Activated T-cell treated with anti-CD3 and anti-CD28 coated beads for 1 hour (primary cell): ENCODE data around the gene TMEM185B.
A peak's percentile ranks its signal among the peaks of the same experiment; 100 is the strongest.
"Not testable (repeated sequence)": the region's sequence is repeated elsewhere in the genome, so short reads cannot be mapped to it uniquely, and the experiment has no call there.

ENCODE experiments used
- DNase-seq: peaks from one replicate; pipeline ENCODE4 v3.0.0-alpha.2; 2020; ENCODE audit warnings: low read depth

TMEM185B gene

DNA sequence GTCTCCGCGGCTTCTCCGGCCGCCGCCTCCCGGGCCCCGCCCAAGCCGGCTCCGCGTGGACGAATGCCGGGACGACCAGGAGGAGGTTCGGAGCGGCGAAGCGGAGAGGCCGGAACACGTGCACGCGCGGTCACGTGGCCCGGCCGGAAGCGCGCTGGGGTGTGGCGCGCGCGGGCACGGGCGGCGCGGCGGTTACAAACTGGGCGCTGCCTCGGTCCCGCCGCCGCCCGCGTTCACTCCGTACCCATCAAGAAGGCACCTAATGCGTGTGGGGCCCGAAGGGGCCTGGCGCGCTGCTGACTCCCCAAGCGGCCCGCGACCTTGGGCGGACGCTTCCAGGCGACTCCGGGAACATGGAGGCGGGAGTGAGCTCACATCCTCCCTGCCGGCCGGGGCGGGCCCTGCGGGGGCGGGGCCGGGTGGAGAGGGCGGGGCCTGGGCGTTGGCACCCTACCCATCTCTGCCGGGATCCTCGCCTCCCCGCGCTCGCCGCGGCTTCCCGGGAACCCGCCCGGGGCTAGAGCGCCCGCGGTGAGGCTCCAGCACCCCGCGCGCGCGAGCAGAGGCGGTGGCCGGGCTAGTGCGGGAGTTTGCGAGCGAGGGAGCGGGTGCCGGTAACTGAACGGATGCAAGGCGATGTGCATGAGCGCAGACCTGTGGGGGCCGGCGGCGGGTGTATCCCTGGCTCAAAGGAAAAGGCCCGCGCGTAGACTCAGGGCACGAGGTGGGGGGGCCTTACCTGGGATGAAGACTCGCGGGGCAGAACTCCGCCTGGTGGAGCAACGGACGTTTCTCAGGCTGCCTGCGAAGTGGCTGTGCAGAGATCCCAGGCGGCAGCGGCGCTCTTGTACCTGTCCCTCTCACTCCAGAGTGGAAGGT lies at the start of gene TMEM185B:
Gene TMEM185B (minus strand): TSS at position 367 of the 879 bp plus-strand sequence. CDS start 424 bp downstream, outside the sequence.
- peak; percentile 87 for DNase-seq

DNA sequence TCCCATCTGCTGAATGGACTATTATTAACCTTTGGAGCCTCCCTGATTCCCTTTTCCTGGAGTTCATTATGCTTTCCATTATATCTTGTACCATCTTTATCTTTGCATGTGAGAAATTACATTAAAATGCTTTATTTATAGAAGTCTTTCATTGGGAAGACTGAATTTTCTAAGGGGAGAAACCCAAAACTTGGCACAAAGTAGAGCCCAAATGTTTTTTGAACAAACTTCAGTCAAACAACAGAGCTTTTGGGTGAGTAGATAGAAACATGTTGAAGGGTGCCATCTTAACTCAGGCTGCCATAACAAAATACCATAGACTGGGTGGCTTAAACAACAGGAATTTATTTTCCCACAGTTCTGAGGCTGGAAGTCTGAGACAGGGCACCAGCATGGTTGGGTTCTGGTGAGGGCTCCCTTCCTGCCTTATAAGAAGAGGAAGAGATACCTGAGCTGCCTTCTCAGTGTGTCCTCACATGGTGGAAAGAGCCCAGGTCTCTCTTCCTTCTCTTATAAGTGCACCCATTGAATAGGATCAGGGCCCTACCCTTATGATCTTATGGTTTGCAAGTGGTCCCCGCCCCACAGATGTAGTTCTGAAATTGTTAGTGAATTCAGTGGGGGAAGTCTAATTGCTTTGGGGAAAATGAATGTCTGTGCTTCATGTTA lies 48.6 kb upstream of the TMEM185B start:
- DNase-seq: no peak

DNA sequence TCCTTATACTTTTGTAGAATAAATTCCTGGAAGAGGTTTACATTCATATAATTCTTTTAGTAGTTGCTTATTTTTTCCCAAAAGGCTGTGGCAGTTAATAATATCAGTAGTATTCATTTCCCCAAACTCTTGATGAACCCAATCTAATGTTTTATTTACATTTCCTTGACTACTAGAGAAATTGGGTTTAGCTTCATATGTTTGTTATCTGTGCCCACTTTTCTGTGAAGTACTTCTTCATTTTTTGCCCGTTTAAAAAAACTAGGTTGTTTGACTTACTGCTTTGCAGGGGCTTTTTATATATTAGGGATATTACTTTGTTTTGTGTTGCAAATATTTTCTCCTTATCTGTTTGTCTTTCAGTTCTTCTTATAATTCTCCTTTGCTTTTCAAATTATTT lies 46.6 kb upstream of the TMEM185B start:
- no peak for DNase-seq

GRCh38 chr2:120269076-120269744 lies 46.0 kb upstream of the TMEM185B start:
- DNase-seq: no peak

- no peak for DNase-seq
These were observed 44.1 kb upstream of the TMEM185B start for GRCh38 chr2:120267348-120267747.

DNA sequence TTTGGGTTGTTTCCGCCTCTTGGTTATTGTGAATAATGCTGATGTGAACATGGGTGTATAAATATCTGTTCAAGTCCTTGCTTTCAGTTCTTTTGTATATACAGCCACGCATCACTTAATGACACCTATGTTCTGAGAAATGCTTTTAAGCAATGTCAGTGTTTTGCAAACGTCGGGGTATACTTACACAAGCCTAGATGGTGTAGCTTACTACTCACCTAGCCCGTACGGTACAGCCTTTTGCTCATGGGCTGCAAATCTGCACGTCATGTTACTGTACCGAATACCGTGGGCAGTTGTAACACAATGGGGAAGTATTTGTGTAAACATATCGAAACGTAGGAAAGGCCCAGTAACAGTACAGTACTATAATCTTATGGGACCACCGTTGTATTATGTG lies 41.8 kb upstream of the TMEM185B start:
- no peak for DNase-seq

DNA sequence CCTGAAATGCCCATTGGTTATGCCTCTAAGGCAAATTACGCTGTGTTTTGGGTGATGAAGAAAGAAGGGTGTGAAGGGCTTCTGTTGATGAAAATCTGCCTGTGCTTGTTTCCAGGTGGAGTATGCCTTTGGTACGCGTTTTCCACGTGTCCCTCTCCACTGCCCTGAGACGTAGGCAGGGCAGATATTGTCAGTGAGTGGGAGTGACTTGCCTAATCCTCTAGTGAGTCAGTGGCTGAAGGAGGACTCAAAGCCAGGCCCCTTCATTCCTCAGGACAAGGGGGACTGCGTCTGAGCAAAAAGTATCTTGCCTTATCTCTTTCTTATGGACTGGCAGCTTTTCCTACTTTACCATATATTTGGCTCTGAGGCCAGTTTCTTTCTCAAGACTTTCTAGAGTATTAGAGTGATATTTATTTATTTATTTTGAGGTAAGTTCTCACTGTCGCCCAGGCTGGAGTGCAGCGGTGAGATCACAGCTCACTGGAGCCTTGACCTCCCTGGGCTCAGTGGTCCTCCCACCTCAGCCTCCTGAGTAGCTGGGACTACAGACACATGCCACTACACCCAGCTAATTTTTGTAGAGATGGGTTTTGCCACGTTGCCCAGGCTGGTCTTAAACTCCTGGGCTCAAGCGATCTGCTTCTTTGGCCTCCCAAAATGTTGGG lies 39.7 kb upstream of the TMEM185B start:
- DNase-seq: no peak

DNA sequence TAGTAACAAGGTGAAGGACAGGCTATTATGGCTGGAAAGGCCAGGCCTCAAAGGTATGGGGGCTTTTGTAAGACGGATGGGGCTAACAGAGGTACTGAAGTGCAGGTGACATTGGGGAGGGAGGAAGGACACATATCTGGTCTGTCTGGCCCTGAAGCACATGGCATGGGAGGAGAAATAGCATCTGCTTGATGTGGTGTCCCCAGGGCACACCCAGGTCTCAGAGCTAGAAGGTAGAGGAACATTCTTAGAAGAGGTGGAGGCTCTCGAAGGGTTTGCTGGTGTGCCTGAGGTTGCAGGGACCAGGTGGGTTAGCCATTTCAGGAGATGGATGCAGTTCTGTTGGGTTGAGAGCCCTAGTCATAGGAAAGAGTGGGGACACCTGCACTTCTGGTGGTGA lies 39.0 kb upstream of the TMEM185B start:
- no peak for DNase-seq

DNA sequence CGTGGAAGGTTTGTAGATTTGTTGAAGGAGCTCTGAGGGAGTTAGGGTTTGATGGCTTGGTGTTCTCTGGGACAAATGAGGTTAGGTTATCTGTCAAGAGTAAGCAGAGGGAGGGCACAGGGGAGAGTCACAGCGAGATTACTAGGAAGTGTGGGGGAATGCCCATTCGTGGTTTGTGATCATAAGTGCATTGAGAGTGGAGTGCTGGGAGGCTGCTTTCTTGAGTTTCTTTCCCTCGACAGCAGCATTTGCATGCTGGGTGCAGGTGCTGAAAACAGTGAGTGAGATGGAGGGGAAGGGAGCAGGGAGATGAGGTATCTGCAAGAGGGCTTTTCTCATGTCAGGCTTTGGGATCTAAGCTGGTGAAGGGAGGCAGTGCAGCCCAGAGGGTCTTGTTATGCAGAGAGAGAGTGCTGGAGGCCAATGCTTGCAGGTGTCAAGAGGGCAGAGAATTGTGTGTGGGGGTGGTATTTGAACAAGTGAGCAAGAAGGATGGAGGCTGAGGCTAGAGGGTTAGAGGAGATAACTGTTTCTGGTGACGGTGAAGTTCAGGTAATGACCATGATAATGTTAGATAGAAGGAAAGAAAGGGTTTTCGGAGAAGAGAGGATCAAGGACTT lies 38.3 kb upstream of the TMEM185B start:
- no peak for DNase-seq

DNA sequence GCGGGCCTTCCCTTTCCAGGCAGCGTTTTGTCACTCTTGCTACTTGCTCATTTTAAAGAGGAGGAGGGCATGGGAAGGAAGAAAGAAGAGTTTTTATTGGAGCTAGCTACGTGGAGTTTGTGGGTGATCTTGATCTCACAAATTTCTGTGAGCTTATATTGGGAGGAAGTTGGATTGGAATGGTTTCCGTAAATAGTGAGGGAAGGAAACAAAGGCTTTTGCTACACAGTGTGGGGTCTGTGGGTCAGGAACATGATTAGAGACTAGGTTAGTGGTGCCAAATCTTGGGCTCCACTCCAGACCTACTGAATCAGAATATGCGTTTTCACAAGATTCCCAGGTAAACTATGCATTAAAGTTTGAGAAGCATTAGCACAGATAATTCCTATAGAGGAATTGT lies 37.5 kb upstream of the TMEM185B start:
- DNase-seq: no peak

GRCh38 chr2:120259939-120260338 lies 36.7 kb upstream of the TMEM185B start:
- not testable (repeated sequence) for DNase-seq

GRCh38 chr2:120258196-120258595 lies 35.0 kb upstream of the TMEM185B start:
- no peak for DNase-seq

DNA sequence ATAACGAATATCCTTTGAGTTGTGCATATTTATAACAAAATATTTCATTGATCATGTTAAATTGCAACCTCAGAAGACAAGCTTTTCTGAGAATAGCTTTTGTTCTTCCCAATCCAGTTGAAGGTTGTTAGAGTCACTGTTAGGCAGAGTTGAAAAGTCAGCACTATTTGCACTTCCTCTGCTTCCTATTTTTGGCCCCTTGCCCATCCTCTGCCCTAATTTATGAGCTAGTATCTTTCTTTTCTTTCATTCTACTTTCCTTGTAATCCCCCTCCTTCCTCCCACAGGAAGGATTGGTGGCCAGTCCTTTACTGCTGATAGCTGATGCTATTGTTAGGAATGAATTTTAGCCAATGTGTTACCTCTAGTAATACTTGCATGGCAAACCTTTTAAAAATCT lies 34.3 kb upstream of the TMEM185B start:
- DNase-seq: no peak

- DNase-seq: no peak
These were observed 33.4 kb upstream of the TMEM185B start for GRCh38 chr2:120256651-120257000.

- DNase-seq: no peak
These were observed 32.9 kb upstream of the TMEM185B start for GRCh38 chr2:120255986-120256650.

- no peak for DNase-seq
These were observed 31.9 kb upstream of the TMEM185B start for GRCh38 chr2:120255071-120255470.

- DNase-seq: no peak
These were observed 31.0 kb upstream of the TMEM185B start for GRCh38 chr2:120254178-120254577.

GRCh38 chr2:120253021-120253882 lies 30.1 kb upstream of the TMEM185B start:
- peak; percentile 20 for DNase-seq

DNA sequence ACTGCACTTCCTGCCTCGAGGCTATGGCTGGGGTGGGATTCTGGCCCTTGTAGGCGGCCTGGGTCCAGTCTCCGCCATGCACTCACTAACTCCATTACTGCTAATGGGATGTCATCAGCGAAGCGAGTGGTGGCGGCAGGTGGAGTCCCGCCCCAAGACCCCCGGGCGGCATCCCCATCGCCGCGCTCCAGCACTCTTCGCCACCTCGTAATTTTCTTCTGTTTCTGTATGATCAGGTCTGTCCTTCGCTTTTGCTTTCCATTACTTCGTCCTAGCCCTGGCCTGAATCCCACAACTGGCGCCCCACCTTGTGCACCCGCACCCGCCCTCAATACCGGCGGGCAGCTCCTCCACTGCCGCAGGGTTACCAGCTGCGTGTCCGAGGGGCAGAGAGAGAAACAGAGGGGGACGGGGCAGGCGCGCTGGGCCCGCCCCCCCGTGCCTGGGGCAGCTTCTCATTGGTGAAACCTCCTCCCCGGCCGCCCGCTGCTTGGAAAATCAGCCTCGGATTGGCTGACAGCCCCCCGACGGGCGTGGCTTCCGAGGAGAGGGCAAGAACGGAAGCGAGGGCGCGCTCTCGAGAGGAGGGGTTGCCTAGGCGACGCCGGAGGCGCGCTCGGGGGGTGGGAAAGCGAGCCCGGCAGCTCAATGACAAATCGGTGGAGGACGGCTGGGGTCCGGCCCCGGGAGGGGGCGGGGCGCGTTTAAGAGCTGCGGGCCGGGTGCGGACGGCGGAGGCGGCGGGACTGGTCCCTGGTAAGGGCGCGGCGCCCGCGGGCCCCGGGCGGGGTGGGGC lies 29.2 kb upstream of the TMEM185B start, which contains the start of gene RALB:
Gene RALB (plus strand): TSS at position 628 of the 796 bp plus-strand sequence. CDS start 25,813 bp downstream, outside the sequence.
- DNase-seq: peak; percentile 97
